Fibroblast of villous mesenchyme (primary cell): ENCODE data around the gene PRDX2. TPM values are rescaled to one million over a fixed set of nuclear protein-coding genes. Genes with fewer than 3 reads are reported as not detected.

Experiments
- DNase-seq: peaks from one replicate; pipeline ENCODE4 v3.0.0-alpha.2; 2010; ENCODE audit warnings: low read depth
- H3K4me3 ChIP-seq: 2 replicates; pipeline ENCODE4 v1.5.1; 2011; ENCODE audit warnings: low read depth, mild to moderate bottlenecking, low read length
- CTCF ChIP-seq: IDR thresholded peaks from 2 replicates; pipeline ENCODE4 v1.5.1; 2012; ENCODE audit warnings: low read depth, mild to moderate bottlenecking, low read length; ENCODE audit not compliant: insufficient read depth
- total RNA-seq: library from RNA; depleted of rRNA; stranded (reverse); fragments of >200 nt; gene quantifications from 2 replicates; pipeline ENCODE4 v1.2.3, GENCODE V29; 2012

Gene PRDX2
- total RNA-seq, 1 donor, result 222 TPM

DNA sequence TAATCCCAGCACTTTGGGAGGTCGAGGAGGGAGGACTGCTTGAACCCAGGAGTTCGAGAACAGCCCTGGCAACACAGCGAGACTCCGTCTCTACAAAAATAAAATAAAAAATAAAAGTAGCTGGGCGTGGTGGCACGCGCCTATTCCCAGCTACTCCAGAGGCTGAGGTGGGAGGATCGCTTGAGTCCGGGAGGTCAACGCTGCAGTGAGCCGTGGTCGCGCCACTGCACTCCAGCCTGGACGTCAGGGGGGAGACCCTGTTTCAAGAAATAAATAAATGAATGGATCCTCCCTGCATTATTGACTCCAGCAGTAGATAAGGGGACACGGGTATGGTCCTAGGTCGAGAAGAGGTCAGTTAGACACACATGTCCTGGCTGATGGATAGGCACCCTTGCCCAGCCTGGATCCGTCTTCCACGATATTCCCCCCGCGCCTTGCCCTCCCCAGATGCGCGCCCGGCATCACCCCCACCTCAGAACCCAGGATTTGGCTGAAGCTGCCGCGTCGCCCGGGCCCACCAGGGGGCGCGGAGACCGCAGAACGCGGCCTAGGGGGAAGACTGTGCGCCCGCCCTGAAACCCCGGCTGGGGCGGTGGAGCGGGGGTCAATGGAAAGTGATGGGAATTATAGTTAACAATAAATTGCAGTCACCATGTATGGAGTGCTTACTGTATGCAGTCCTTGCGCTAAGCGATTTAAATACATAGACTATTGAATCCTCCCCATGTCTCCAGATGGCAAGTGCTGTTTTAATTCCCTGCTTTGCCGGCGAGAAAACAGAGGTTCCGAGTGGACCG is 24.2 kb downstream of the PRDX2 start:
- peak overlapping the region; percentile 66 for H3K4me3 ChIP-seq
- peak; percentile 80 for DNase-seq
- TF ChIP-seq CTCF, result peak; percentile 93

- DNase-seq, result no peak
- no peak for TF ChIP-seq CTCF
Observed at GRCh38 chr19:12774588-12775555, 26.7 kb downstream of the PRDX2 start, which contains the start of gene HOOK2. Gene HOOK2, minus strand, starts transcription at chr19:12775552. Its CDS starts 103 bp downstream, at chr19:12775449.

GRCh38 chr19:12773571-12773970 is 28.0 kb downstream of the PRDX2 start:
- peak; percentile 40 for DNase-seq
- TF ChIP-seq CTCF, result peak; percentile 48
- H3K4me3 ChIP-seq, result no peak overlapping the region

More at GRCh38 chr19:12774588-12775555, 26.7 kb downstream of the PRDX2 start, which contains the start of gene HOOK2:
- peak within 1 kb of the TSS; percentile 73 for H3K4me3 ChIP-seq

DNA sequence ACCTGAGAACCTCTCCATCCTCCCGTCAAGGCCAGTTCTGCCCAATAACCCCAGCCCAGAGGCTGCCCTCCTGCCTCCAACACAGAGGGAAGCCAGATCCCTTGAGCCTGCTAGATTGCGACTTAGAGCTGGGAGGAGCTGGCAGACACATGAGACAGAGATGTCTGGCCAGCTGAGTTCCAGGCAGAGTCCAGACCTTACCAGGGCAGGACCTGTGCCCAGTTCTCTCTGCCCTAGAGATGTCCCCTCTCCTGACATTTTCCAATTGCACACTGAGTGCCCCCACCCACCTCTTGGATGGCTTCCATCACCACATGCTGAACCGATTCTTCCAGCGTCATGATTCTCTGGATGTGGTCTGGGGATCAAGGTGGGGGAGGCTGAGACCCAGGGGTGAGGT is 29.3 kb downstream of the PRDX2 start:
- no peak overlapping the region for H3K4me3 ChIP-seq
- no peak for DNase-seq

GRCh38 chr19:12770922-12771321 is 30.7 kb downstream of the PRDX2 start:
- H3K4me3 ChIP-seq, result no peak overlapping the region
- no peak for DNase-seq
- TF ChIP-seq CTCF, result no peak

More for the DNA sequence above, 29.3 kb downstream of the PRDX2 start:
- no peak for TF ChIP-seq CTCF

DNA sequence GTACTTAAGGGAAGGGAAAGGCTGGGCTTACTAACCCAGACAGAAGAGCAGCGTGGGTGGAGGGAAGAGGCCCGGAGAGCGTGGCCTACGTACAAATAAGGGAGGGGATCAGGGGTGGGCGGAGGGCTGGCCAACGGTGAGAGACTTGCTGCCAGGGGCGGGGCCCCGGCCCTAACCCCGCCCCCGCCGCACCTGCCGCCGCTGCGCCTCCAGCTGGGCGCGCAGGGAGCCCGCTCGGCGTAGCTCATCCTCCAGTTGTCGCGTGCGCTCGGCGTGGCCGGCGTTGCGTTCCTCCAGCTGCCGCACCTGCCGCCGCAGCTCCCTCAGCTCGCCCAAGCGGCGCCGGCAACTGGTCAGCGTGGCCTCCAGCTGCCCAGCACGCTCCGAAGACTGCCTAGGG is 31.9 kb downstream of the PRDX2 start:
- TF ChIP-seq CTCF, result no peak
- H3K4me3 ChIP-seq, result no peak overlapping the region
- no peak for DNase-seq
